ENCODE results near the gene REV3L. TPM values are rescaled to one million over a fixed set of nuclear protein-coding genes. Genes with fewer than 3 reads are reported as not detected.

REV3L gene
- total RNA-seq, 1 donor: 54.8 TPM

DNA sequence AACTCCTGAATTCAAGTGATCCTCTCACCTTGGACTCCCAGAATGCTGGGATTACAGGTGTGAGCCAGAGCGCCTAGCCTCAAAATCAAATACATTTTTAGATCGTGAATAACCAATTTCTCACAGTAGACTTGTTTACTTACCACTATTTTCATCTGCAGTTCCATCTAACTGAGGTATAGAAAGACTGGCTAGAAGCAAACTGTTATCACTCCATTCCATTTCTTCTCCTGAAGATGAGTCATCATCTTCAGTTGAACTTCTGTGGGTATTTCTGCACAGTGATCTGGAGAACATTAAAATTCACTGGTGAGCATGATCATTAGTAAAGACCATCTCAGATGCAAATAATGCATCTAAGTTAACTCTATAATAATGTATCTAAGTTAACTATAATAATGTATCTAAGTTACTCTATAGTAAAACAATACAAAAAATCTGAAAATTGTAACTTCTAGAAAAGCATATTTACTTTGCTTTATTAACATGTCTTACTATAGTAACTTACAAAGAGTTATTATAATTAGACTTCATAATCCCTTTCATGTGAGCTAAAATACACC is 105.4 kb downstream of the REV3L start:
- TF ChIP-seq, protein P1, sequence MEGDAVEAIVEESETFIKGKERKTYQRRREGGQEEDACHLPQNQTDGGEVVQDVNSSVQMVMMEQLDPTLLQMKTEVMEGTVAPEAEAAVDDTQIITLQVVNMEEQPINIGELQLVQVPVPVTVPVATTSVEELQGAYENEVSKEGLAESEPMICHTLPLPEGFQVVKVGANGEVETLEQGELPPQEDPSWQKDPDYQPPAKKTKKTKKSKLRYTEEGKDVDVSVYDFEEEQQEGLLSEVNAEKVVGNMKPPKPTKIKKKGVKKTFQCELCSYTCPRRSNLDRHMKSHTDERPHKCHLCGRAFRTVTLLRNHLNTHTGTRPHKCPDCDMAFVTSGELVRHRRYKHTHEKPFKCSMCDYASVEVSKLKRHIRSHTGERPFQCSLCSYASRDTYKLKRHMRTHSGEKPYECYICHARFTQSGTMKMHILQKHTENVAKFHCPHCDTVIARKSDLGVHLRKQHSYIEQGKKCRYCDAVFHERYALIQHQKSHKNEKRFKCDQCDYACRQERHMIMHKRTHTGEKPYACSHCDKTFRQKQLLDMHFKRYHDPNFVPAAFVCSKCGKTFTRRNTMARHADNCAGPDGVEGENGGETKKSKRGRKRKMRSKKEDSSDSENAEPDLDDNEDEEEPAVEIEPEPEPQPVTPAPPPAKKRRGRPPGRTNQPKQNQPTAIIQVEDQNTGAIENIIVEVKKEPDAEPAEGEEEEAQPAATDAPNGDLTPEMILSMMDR (IDR thresholded peaks at IDR 0.05; ENCODE audit: insufficient read depth, low read depth, low read length): no peak
- peak; percentile 10 for DNase-seq (ENCODE audit: low read depth)
- H3K4me3 ChIP-seq (ENCODE audit: low read depth, low read length): no peak overlapping the region

DNA sequence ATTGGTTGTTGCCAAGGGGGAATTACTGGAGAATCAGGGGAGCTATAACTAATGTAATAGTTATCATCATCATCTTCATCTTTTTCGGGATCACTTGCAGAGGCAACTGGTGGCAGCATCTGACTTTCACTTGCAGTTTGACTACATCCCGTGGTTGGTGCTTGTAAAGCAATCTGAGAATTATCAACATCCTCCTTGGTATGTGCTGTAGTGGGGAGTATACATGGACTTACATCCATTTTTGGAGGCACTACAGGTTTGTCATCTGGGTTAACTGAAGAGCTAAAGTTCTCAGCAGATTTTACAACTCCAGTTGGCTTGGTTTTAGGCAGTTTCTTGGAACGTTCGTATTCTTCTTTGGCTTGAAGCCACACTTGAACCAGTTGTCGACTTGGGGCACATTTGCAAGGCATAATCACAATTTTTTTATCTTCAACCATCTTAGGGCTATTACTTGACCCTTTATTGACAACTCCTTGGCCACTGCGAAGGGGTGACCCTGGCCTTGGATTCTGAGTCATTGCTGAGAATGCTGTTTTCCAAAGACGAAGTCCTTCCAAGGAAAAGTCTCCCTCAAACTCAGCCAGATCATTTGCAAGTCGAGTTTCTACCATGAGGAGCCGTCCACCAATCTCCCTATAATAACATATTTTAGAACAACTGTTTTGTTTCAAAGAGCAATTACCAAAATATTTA is 115.5 kb downstream of the REV3L start:
- no peak for DNase-seq (ENCODE audit: low read depth)
- TF ChIP-seq, protein P1 (IDR thresholded peaks at IDR 0.05; ENCODE audit: insufficient read depth, low read depth, low read length): no peak
- H3K4me3 ChIP-seq (ENCODE audit: low read depth, low read length): no peak overlapping the region

DNA sequence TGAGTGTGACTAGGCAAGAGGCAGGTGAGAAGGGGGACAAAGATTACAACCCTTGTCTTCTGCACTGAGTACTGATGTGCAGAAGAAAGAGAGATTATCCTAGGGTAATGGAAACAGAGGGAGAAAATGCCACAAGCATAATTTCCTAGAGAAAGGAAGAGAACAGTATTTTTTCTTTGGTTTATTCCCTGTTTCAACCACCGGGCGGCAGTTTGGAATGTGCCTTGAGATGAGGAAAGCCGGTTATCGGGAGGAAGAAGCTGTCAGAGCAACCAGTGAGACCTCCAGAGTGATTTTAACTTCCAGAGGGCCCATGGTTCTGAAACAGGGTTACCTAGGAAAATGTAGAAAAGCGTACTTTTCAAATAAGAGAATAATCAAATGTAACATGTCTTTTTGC is 121.4 kb downstream of the REV3L start:
- no peak overlapping the region for H3K4me3 ChIP-seq (ENCODE audit: low read depth, low read length)
- DNase-seq (ENCODE audit: low read depth): peak; percentile 46
- TF ChIP-seq, protein P1 (IDR thresholded peaks at IDR 0.05; ENCODE audit: insufficient read depth, low read depth, low read length): peak; percentile 54

DNA sequence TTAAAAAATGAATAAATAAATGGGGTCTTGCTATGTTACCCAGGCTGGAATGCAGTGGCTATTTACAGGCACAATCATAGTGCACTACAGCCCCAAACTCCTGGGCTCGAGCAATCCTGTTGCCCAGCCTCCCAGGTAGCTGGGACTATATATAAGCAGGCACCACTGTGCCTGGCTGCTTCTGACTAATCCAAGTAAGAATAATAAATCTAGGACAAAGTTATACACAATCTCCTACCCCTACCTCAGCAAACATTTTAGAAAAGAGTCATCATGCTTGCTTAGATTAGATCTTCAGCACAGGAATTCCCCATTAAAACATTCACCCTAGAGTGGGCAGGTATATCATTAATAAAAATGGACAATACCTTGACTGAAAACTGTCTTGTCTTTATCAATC is 124.6 kb downstream of the REV3L start:
- DNase-seq (ENCODE audit: low read depth): no peak
- H3K4me3 ChIP-seq (ENCODE audit: low read depth, low read length): no peak overlapping the region
- TF ChIP-seq, protein P1 (IDR thresholded peaks at IDR 0.05; ENCODE audit: insufficient read depth, low read depth, low read length): no peak

DNA sequence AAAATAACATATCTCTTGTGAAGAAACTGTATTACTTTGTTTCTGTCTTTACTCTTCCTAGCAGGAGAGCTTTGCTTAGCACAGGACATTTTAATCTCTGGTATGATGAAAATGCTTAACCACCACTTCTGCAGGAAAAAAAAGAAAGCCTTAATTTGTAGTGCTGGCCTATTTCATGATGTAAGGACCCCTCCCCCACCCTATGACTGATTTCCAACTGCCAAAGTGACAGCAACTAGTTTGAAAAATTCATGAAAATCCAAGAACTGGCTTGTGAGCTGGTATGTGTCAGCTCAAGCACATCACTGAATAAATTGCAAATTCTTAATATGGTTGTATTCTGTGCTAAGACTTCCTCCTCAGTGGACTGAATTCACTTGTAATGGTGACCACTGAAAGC is 125.3 kb downstream of the REV3L start:
- TF ChIP-seq, protein P1 (IDR thresholded peaks at IDR 0.05; ENCODE audit: insufficient read depth, low read depth, low read length): no peak
- H3K4me3 ChIP-seq (ENCODE audit: low read depth, low read length): no peak overlapping the region
- DNase-seq (ENCODE audit: low read depth): no peak

DNA sequence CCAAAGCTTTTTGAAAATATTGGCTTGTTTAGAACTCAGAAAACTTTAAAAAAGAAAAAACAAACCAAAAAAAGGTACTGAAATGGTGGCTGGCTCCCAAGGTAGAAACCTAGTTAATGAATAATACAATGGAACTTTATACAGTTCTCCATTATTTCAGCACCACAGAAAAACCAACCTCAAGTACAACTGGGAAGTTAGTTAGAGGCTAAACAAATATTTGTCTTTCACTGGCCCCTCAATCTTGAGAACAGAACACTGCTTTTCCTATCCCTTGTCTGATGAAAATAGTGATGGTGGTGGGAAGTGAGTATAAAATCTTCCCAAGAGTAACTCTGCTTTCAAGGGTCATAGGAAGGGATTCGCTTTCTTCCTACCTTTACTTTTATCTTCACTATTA is 126.5 kb downstream of the REV3L start:
- no peak overlapping the region for H3K4me3 ChIP-seq (ENCODE audit: low read depth, low read length)
- TF ChIP-seq, protein P1 (IDR thresholded peaks at IDR 0.05; ENCODE audit: insufficient read depth, low read depth, low read length): no peak
- DNase-seq (ENCODE audit: low read depth): no peak
